GM12878 (cell line): ENCODE results near the gene ANGEL1. TPM values are rescaled to one million over a fixed set of nuclear protein-coding genes. Genes with fewer than 3 reads are reported as not detected.

ENCODE experiments used
- ATAC-seq: fragments of 200-7000 bp; cut with Tn5 transposase; 3 replicates; pipeline ENCODE4 v1.9.1; 2020; ENCODE audit warnings: mild to moderate bottlenecking, moderate library complexity
- BruUV-seq: library from RNA; stranded (reverse); fragments of 400-500 nt; replicated peaks from 2 replicates; lab custom pipeline; 2021; lab: Mats Ljungman, UMichigan
- CTCF ChIA-PET: fragments of 300-600 bp; sonication (Branson Sonifier 250); formaldehyde crosslinking; extraction: SDS; loops from one replicate; lab custom pipeline; 2021; ENCODE audit warnings: inconsistent platforms; lab: Yijun Ruan, JAX
- POLR2A ChIA-PET: fragments of 350-600 bp; formaldehyde crosslinking; extraction: SDS; loops from one replicate; lab custom pipeline; 2021; ENCODE audit warnings: inconsistent platforms; lab: Charles Lee
- RAD21 ChIA-PET: fragments of 300-600 bp; sonication (Branson Sonifier 250); formaldehyde crosslinking; loops from one replicate; lab custom pipeline; 2023; ENCODE audit warnings: antibody characterized with exemption; ENCODE audit not compliant: unreplicated experiment; lab: Charles Lee
- SMC1A ChIA-PET: fragments of 300-600 bp; sonication (Branson Sonifier 250); formaldehyde crosslinking; loops from one replicate; lab custom pipeline; 2023; ENCODE audit not compliant: unreplicated experiment, uncharacterized antibody; lab: Charles Lee
- DNase-seq: peaks from one replicate; pipeline ENCODE4 v3.0.0-alpha.2; 2011; ENCODE audit warnings: low read depth, low spot score
- FAIRE-seq: peaks from 3 replicates; lab custom pipeline; 2011; peaks lifted over from hg19 to GRCh38; lab: Jason Lieb, UNC
- H2AFZ ChIP-seq: 2 replicates; pipeline ENCODE4 v1.6.0; 2011; ENCODE audit warnings: low read depth, low read length, control low read depth; ENCODE audit not compliant: control insufficient read depth
- H3K27ac ChIP-seq: 2 replicates; pipeline ENCODE4 v1.5.1; 2011; ENCODE audit warnings: control low read depth; ENCODE audit not compliant: control insufficient read depth, insufficient read depth
- H3K27me3 ChIP-seq, 2 experiments: replicated peaks in 1 of 2; 2 replicates each; pipeline versions ENCODE4 v1.6.0 to v1.6.1; 2011; ENCODE audit warnings: low read length in 1 of 2; ENCODE audit not compliant: control insufficient read depth in 2 of 2, insufficient read depth in 2 of 2
- H3K36me3 ChIP-seq, 2 experiments: 2 replicates each; pipeline ENCODE4 v1.5.1; 2011; ENCODE audit warnings: low read length in 1 of 2; ENCODE audit not compliant: control insufficient read depth in 2 of 2, insufficient read depth in 2 of 2
- H3K4me1 ChIP-seq: 2 replicates; pipeline ENCODE4 v1.6.1; 2011; ENCODE audit warnings: mild to moderate bottlenecking, low read length, moderate library complexity, mixed read lengths; ENCODE audit not compliant: control insufficient read depth, insufficient read depth
- H3K4me2 ChIP-seq: 2 replicates; pipeline ENCODE4 v1.6.0; 2011; ENCODE audit warnings: control low read depth; ENCODE audit not compliant: control insufficient read depth, insufficient read depth
- H3K4me3 ChIP-seq: fragments of 200-600 bp; sonication (generic); 2 replicates; pipeline ENCODE4 v1.5.1; 2016
- H3K79me2 ChIP-seq: 2 replicates; pipeline ENCODE4 v1.6.0; 2011; ENCODE audit warnings: low read length; ENCODE audit not compliant: control insufficient read depth, insufficient read depth
- H3K9ac ChIP-seq: 2 replicates; pipeline ENCODE4 v1.8.0; 2011; ENCODE audit warnings: low read length, control low read depth, mixed read lengths; ENCODE audit not compliant: control insufficient read depth, insufficient read depth
- H3K9me3 ChIP-seq: replicated peaks from 3 replicates; pipeline ENCODE4 v1.5.1; 2011; ENCODE audit warnings: mild to moderate bottlenecking, low read length; ENCODE audit not compliant: control insufficient read depth, insufficient read depth
- H4K20me1 ChIP-seq: 2 replicates; pipeline ENCODE4 v1.6.0; 2011; ENCODE audit not compliant: control insufficient read depth, insufficient read depth
- BHLHE40 ChIP-seq, 2 experiments: fragments of 450-650 bp in 1 of 2; IDR thresholded peaks; 2 replicates each; pipeline ENCODE4 v1.6.1; 2011 to 2017; ENCODE audit warnings: low read depth in 2 of 2, borderline replicate concordance in 1 of 2, improper control_type of control experiment in 1 of 2, low read length in 1 of 2, mild to moderate bottlenecking in 1 of 2
- CHD2 ChIP-seq: IDR thresholded peaks from 2 replicates; pipeline ENCODE4 v1.6.1; 2011; ENCODE audit warnings: low read depth, low read length, improper control_type of control experiment, borderline replicate concordance
- EED ChIP-seq: sonication (generic); IDR thresholded peaks from 2 replicates; pipeline ENCODE4 v1.6.1; 2016; ENCODE audit warnings: antibody characterized with exemption, low read depth
- EP300 ChIP-seq, 2 experiments: fragments of 150-350 bp in 1 of 2; IDR thresholded peaks; 2 replicates each; pipeline ENCODE4 v1.6.1; 2011 to 2012; ENCODE audit warnings: low read depth in 2 of 2, low read length in 2 of 2, borderline replicate concordance in 1 of 2, improper control_type of control experiment in 1 of 2, inconsistent platforms in 1 of 2; ENCODE audit not compliant: control insufficient read depth in 1 of 2
- IKZF2 ChIP-seq, 2 experiments: fragments of 450-650 bp; IDR thresholded peaks; 2 replicates each; pipeline ENCODE4 v1.6.1; 2017; ENCODE audit warnings: mild to moderate bottlenecking in 2 of 2, moderate library complexity in 2 of 2
- MYC ChIP-seq: IDR thresholded peaks from 2 replicates; pipeline ENCODE4 v1.6.1; 2011; ENCODE audit warnings: mild to moderate bottlenecking, low read length, moderate library complexity, inconsistent platforms; ENCODE audit not compliant: insufficient read depth, insufficient replicate concordance, insufficient read length, severe bottlenecking
- NFIC ChIP-seq: IDR thresholded peaks from 2 replicates; pipeline ENCODE4 v1.6.1; 2012; ENCODE audit warnings: low read depth, mild to moderate bottlenecking, inconsistent platforms, low read length, moderate library complexity
- NRF1 ChIP-seq: conservative IDR thresholded peaks from 2 replicates; pipeline ENCODE4 v1.6.1; 2011; ENCODE audit warnings: mild to moderate bottlenecking, low read depth, low read length, improper control_type of control experiment
- POLR2A ChIP-seq: IDR thresholded peaks from 2 replicates; pipeline ENCODE4 v1.6.1; 2011; ENCODE audit warnings: low read depth, mild to moderate bottlenecking, low read length
- SMAD5 ChIP-seq: IDR thresholded peaks from 2 replicates; pipeline ENCODE4 v1.6.1; 2016; ENCODE audit warnings: antibody characterized with exemption, low read depth
- YY1 ChIP-seq: IDR thresholded peaks from 2 replicates; pipeline ENCODE4 v1.6.1; 2011; ENCODE audit warnings: low read depth, mild to moderate bottlenecking, low read length
- WGBS: methylation state at CpG from one replicate; pipeline ENCODE4 v1.1.6; 2016; ENCODE audit warnings: low lambda C conversion rate; ENCODE audit not compliant: insufficient replicate concordance, insufficient coverage; ENCODE audit errors: missing lambda C conversion rate; 5-methylcytosine and 5-hydroxymethylcytosine counted together
- in situ Hi-C: fragments of 300-500 bp; cut with MboI; formaldehyde crosslinking; loops from 9 replicates; pipeline ENCODE4 v1.14.3; 2018; ENCODE audit warnings: mixed read lengths
- intact Hi-C: fragments of 100-400 bp; cut with micrococcal nuclease; formaldehyde crosslinking; loops from one replicate; pipeline ENCODE4 v1.14.2; 2022; ENCODE audit not compliant: unreplicated experiment
- polyA plus RNA-seq, 11 experiments: library from polyadenylated mRNA; depleted of rRNA in 4 of 11; unstranded in 6 of 11; stranded (reverse) in 5 of 11; fragments of >200 nt; fragmentation: Nextera tagmentation in 4 of 11; fragmentation: Illumina TruSeq in 1 of 11; extraction: Ambion mirVana in 4 of 11; extraction: Trizol in 1 of 11; gene quantifications; 1 replicate in 1 of 11; 2 replicates in 10 of 11; pipeline versions ENCODE4 v1.2.1 to v1.2.3, GENCODE V29; 2011 to 2016; ENCODE audit warnings: inconsistent platforms in 2 of 11, missing spikeins in 2 of 11, low read depth in 1 of 11
- total RNA-seq, 4 experiments: library from RNA; depleted of rRNA in 3 of 4; stranded (reverse); fragments of >200 nt in 3 of 4; fragmentation: Illumina TruSeq in 1 of 4; extraction: Trizol in 1 of 4; gene quantifications; 2 replicates each; pipeline versions ENCODE4 v1.2.1 to v1.2.3, GENCODE V29; 2013 to 2021
- TF ChIP-seq, protein P1 (sequence below): IDR thresholded peaks from 2 replicates; pipeline ENCODE4 v1.6.1; 2011; ENCODE audit warnings: borderline replicate concordance, low read depth, mild to moderate bottlenecking, moderate library complexity, mixed read lengths, low read length; ENCODE audit not compliant: insufficient read depth; ENCODE audit errors: extremely low read length
- TF ChIP-seq, protein P2 (sequence below): IDR thresholded peaks from 2 replicates; pipeline ENCODE4 v1.6.1; 2011; ENCODE audit warnings: low read depth, mild to moderate bottlenecking, low read length, moderate library complexity, borderline replicate concordance; ENCODE audit errors: extremely low read depth
- TF ChIP-seq, protein P3 (sequence below): fragments of 450-650 bp; IDR thresholded peaks from 2 replicates; pipeline ENCODE4 v1.6.1; 2017; ENCODE audit warnings: low read depth, mild to moderate bottlenecking, moderate library complexity

Gene ANGEL1
- total and polyA plus RNA-seq, 10 of the 15 experiments (the other 5 are each of a cell fraction or from before 2014, with no cell fraction given), result 1.7 to 29.7 (median 12.3) TPM

DNA sequence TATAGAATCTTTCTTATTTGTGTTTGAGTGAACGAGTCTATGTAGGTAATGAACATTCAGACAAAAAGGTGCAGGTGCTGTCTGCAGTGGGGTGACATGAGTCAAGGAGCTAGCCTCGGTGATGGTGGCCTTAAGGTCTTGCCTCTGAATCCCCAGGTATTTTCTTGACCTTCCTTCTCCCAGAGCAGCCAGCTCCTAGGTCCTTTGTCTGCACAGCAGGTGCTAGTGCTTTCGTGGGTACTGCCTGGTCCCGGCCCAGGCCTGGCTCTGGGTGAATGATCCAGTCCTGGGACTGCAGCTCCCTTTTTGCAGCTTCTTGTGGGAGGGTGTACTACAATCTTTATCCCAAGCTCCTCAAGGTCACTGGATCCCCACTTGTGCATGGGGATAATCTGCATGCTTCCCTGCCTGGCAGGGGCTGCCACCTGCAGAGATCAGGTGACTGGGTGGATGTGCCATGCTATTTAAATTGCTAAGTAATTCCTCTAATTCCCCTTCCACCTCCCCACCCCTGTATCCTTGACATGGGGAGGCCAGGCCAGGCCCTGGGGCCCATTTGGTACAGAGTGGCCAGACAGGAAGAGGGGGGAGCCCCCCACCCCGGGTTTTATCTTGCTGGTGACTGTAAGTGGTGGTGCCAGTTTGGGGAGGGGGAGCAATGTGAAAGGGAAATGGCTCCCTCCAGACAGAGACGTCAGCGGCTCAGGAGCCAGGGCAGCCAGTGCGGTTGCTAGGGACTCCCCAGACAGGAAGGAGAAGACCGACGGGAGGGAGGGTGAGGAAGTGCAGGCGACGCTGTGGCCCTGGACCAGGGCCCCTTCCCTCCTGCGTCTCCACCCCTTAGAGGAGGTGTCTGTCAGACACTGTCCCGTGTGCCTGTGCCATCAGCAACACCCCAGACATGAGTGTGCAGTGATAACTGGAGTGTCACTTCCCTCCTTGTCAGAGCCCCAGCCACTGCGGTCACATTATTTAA, 44.7 kb downstream of the ANGEL1 start:
- Histone ChIP-seq H4K20me1 (no peaks in the 10 kb centered on the region), H3K4me3 (no peak overlapping the region), H2AFZ (peak overlapping the region; percentile 80), H3K9ac (no peak overlapping the region), H3K4me2 (peak overlapping the region; percentile 59), H3K9me3 (no peaks in the 10 kb centered on the region), H3K79me2 (no peaks in the 10 kb centered on the region), H3K27ac (no peak overlapping the region), H3K36me3 (no peaks in the 10 kb centered on the region), H3K4me1 (peaks cover 13% of the 10 kb centered on the region), H3K27me3 (no peaks in the 10 kb centered on the region; a peak in 1 of 4 replicates)
- CTCF ChIA-PET, result interaction anchor here (3.2 to 3.6 kb wide), 2 partner anchors 17 to 57 kb away, joined by 13 to 16 read pairs; no protein-coding TSS in a partner anchor
- in situ Hi-C loops (no loop called here), intact Hi-C loops (no loop called here)
- peak; percentile 47 for DNase-seq
- SMC1A ChIA-PET, result interaction anchor here (0.7 to 1.3 kb wide), 3 partner anchors 44 to 58 kb away, joined by 3 to 4 read pairs (median 3); no protein-coding TSS in a partner anchor
- RAD21 ChIA-PET, result no interaction called here
- POLR2A ChIA-PET, result no interaction called here
- ATAC-seq, result peak; percentile 97
- 22% methylated on average over 15 of the region's 15 CpGs for WGBS
- peak; percentile 83 for FAIRE-seq
- BruUV-seq, result no TSS peak
- TF ChIP-seq IKZF2 (IDR thresholded peaks at IDR 0.05) (peak; percentile 30 to 43), POLR2A (peak; percentile 36; the same call in 1 of the 2 replicates), YY1 (0 out of 2 replicates have a peak, but pooled peaks have one; percentile 10), EP300 (IDR thresholded peaks at IDR 0.05; ENCODE audit: borderline replicate concordance in 1 of 2, control insufficient read depth in 1 of 2, low read depth in 2 of 2, low read length in 2 of 2) (no peak), NRF1 (no peak), CHD2 (no peak), EED (peak; percentile 39; the same call in 1 of the 2 replicates), MYC (no peak), SMAD5 (no peak), NFIC (no peak), BHLHE40 (IDR thresholded peaks at IDR 0.05; ENCODE audit: borderline replicate concordance in 1 of 2, low read depth in 2 of 2, low read length in 1 of 2) (peak in 1 of 2 experiments; percentile 71; a peak in 1 of 4 replicates)
- TF ChIP-seq, protein P1, sequence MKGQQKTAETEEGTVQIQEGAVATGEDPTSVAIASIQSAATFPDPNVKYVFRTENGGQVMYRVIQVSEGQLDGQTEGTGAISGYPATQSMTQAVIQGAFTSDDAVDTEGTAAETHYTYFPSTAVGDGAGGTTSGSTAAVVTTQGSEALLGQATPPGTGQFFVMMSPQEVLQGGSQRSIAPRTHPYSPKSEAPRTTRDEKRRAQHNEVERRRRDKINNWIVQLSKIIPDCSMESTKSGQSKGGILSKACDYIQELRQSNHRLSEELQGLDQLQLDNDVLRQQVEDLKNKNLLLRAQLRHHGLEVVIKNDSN, result no peak
- TF ChIP-seq, protein P2, sequence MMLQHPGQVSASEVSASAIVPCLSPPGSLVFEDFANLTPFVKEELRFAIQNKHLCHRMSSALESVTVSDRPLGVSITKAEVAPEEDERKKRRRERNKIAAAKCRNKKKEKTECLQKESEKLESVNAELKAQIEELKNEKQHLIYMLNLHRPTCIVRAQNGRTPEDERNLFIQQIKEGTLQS, result no peak
- TF ChIP-seq, protein P3, sequence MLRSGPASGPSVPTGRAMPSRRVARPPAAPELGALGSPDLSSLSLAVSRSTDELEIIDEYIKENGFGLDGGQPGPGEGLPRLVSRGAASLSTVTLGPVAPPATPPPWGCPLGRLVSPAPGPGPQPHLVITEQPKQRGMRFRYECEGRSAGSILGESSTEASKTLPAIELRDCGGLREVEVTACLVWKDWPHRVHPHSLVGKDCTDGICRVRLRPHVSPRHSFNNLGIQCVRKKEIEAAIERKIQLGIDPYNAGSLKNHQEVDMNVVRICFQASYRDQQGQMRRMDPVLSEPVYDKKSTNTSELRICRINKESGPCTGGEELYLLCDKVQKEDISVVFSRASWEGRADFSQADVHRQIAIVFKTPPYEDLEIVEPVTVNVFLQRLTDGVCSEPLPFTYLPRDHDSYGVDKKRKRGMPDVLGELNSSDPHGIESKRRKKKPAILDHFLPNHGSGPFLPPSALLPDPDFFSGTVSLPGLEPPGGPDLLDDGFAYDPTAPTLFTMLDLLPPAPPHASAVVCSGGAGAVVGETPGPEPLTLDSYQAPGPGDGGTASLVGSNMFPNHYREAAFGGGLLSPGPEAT, result peak; percentile 21; the same call in 1 of the 2 replicates
